Large intestine (tissue), 12 donors: ENCODE measurements around the gene PKN3. TPM values are rescaled to one million over a fixed set of nuclear protein-coding genes. Genes with fewer than 3 reads are reported as not detected.
"Not testable (repeated sequence)": the region's sequence is repeated elsewhere in the genome, so short reads cannot be mapped to it uniquely, and the experiment has no call there.

Experiments
- DNase-seq, 2 donors: peaks; one replicate each; pipeline versions ENCODE4 v3.0.0 to v3.0.0-alpha.2; 2013
- H3K27ac ChIP-seq: one replicate; pipeline ENCODE4 v1.5.1; 2013; ENCODE audit warnings: low read length
- H3K27me3 ChIP-seq: 2 replicates; pipeline ENCODE4 v1.6.1; 2013; ENCODE audit warnings: low read length; ENCODE audit not compliant: control insufficient read depth, insufficient read depth
- H3K36me3 ChIP-seq: 2 replicates; pipeline ENCODE4 v1.6.1; 2013; ENCODE audit warnings: low read length; ENCODE audit not compliant: control insufficient read depth, insufficient read depth
- H3K4me1 ChIP-seq: one replicate; pipeline ENCODE4 v1.6.1; 2013; ENCODE audit warnings: low read length; ENCODE audit not compliant: control insufficient read depth, insufficient read depth
- H3K4me3 ChIP-seq: one replicate; pipeline ENCODE4 v1.5.1; 2013; ENCODE audit warnings: low read length
- H3K9me3 ChIP-seq: one replicate; pipeline ENCODE4 v1.6.1; 2013; ENCODE audit warnings: mild to moderate bottlenecking, low read depth, low read length, moderate library complexity; ENCODE audit not compliant: control insufficient read depth
- WGBS: methylation state at CpG from one replicate; pipeline ENCODE4 v1.1.5; 2013; ENCODE audit warnings: low lambda C conversion rate; ENCODE audit not compliant: insufficient coverage; 5-methylcytosine and 5-hydroxymethylcytosine counted together
- long read RNA-seq, 11 donors: transcript quantifications; one replicate each; lab custom pipeline, GENCODE V29; 2026
- polyA plus RNA-seq: library from polyadenylated mRNA; unstranded; fragments of 120-200 nt; gene quantifications from one replicate; pipeline ENCODE4 v1.2.1, GENCODE V29; 2013

PKN3 gene
- 5.5 TPM for polyA plus RNA-seq
- long read RNA-seq, donor 1: 0 reads
- long read RNA-seq, donor 2, partial matches to known transcripts: 18 of 78 reads
- long read RNA-seq, donor 2, other reads (novel, unspliced or antisense): 58 of 78 reads
- long read RNA-seq, donor 3: 0 reads
- long read RNA-seq, donor 4: 0 reads
- long read RNA-seq, donor 5, partial matches to known transcripts: 5 of 35 reads
- long read RNA-seq, donor 5, other reads (novel, unspliced or antisense): 29 of 35 reads
- long read RNA-seq, donor 6, partial matches to known transcripts: 66 of 67 reads
- long read RNA-seq, donor 6, other reads (novel, unspliced or antisense): 0 of 67 reads
- long read RNA-seq, donor 7, partial matches to known transcripts: 0 of 19 reads
- long read RNA-seq, donor 7, other reads (novel, unspliced or antisense): 19 of 19 reads
- long read RNA-seq, donor 8, partial matches to known transcripts: 130 of 130 reads
- long read RNA-seq, donor 8, other reads (novel, unspliced or antisense): 0 of 130 reads
- long read RNA-seq, donor 9: 0 reads
- long read RNA-seq, donor 10, partial matches to known transcripts: 84 of 126 reads
- long read RNA-seq, donor 10, other reads (novel, unspliced or antisense): 42 of 126 reads
- long read RNA-seq, donor 11, partial matches to known transcripts: 37 of 37 reads
- long read RNA-seq, donor 11, other reads (novel, unspliced or antisense): 0 of 37 reads

DNA sequence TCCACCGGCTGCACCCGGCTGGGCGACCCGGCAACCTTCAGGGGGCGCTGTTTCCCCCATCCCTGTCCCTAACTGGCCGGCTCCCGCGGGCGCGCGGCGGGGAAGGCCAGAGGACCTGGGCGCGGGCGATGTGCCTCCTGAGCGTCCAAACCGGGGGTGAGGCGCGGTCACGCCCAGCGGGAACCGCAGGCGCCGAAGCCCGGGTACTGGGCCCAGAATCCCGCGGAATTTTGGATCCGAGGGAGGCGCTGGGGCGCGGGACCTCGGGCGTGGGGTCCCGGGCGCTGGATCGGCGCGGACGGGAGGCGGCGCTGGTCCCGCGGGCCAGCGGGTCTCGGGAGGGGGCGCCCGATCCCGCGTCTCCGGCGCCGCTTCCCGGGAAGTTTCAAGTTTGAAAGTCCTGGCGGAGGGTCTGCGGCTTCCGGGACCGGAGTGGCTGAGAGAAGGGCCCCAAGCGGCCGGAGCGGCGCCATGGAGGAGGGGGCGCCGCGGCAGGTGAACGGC is at the start of gene PKN3:
Gene PKN3 (plus strand): TSS at position 59 of the 504 bp plus-strand sequence. CDS start 413 bp downstream, at position 472.
- no CpG with 5 or more reads among the region's 65 CpGs for WGBS
- DNase-seq: peak; percentile 73 to 84
- no peaks in the 10 kb centered on the region for H3K9me3 ChIP-seq
- no peaks in the 10 kb centered on the region for H3K27me3 ChIP-seq
- H3K36me3 ChIP-seq: no peaks in the 10 kb centered on the region
- peak within 1 kb of the TSS; percentile 29 for H3K27ac ChIP-seq
- H3K4me1 ChIP-seq: no peaks in the 10 kb centered on the region
- peak within 1 kb of the TSS; percentile 60 for H3K4me3 ChIP-seq

DNA sequence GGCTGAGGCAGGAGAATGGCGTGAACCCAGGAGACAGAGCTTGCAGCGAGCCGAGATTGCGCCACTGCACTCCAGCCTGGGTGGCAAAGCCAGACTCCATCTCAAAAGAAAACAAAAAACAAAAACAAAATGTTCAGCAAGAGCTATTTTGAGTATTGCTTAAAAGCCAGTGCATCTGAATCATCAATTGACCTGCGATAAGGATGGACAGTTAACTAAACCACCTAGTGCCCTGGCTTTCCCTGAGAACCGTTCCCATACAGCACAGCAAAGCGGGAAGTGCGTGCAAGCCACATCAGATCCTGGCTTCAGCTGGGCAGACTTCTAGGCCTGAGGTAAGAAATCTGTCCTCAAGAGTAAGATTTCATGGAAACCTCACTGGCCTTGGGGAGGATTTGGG is 48.4 kb upstream of the PKN3 start:
- Histone ChIP-seq H3K27ac (no peak overlapping the region), H3K9me3 (no peaks in the 10 kb centered on the region), H3K4me3 (no peak overlapping the region), H3K27me3 (no peaks in the 10 kb centered on the region), H3K4me1 (peaks cover 4% of the 10 kb centered on the region), H3K36me3 (no peaks in the 10 kb centered on the region)
- DNase-seq: no peak
- WGBS: no CpG with 5 or more reads among the region's 8 CpGs

DNA sequence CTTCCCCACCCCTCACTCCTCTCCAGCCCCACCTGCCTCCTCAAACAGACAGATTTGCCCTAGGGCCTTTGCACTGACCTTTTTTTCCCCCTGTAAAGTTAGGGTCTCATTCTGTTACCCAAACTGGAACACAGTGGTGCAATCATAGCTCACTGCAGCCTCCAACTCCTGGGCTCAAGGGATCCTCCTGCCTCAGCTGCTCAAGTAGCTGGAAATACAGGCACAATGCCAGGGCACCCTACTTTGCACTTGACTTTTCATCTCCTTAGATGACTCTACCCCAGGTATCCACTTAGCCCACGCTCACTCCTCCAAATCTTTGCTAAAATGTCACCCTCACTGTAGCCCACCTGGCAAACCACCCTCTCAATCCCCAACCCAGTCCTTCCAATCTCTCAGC is 47.8 kb upstream of the PKN3 start:
- no peak for DNase-seq
- H3K27me3 ChIP-seq: no peaks in the 10 kb centered on the region
- no peak overlapping the region for H3K27ac ChIP-seq
- WGBS: 100% methylated on average over 1 of the region's 1 CpG
- H3K36me3 ChIP-seq: no peaks in the 10 kb centered on the region
- no peaks in the 10 kb centered on the region for H3K9me3 ChIP-seq
- H3K4me1 ChIP-seq: peaks cover 4% of the 10 kb centered on the region
- H3K4me3 ChIP-seq: no peak overlapping the region

DNA sequence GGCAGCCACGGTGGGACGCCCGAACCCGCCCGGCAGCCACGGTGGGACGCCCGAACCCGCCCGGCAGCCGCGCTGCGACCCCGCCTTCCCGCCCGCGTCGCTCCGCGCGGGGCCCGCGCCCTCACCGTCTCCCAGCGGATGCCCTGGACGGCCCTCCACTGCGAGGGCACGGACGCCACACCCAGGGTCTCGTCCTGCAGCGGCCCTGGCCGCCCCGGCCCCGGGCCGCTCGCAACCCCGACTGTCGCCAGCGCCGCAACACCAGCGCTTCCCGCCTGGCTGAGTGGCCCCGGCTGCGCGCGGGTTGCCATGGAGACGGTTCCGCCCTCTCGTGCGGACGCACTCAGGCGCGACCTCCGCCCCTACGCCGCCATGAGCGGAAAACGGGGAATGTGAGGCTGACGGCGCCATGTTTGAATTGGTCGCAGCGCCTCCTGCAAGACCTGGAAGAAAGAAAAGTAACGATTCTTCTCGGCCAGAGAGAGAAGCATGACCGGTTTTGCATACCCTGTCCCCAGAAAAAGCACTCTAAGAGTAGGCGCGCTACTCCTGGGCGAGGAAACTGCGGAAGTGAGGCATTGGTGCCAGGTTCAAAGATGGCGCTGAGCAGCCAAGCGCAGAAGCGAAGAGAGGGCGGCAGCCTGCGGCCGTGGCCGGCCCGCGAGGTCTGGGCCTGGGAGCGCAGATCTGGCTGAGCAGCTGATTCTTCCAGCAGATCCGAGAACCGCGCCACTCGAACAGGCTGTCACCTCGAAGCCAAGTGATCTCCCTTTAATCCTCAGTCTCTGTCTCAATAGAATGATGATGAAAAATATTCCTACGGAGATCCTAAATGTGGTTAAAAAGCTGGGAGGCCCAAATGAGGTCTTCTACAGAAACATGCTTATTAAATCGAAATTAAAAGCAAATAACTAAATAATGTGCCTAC is 45.6 kb upstream of the PKN3 start, which contains the start of gene DYNC2I2:
Gene DYNC2I2 (minus strand): TSS at position 432 of the 928 bp plus-strand sequence. CDS start 121 bp downstream, at position 311.
- Histone ChIP-seq H3K27me3 (no peaks in the 10 kb centered on the region), H3K9me3 (no peaks in the 10 kb centered on the region), H3K4me3 (peak within 1 kb of the TSS; percentile 49), H3K27ac (peak within 1 kb of the TSS; percentile 91), H3K4me1 (peaks cover 4% of the 10 kb centered on the region), H3K36me3 (no peaks in the 10 kb centered on the region)
- peak; percentile 95 to 97 for DNase-seq
- 17% methylated on average over 1 of the region's 86 CpGs for WGBS

DNA sequence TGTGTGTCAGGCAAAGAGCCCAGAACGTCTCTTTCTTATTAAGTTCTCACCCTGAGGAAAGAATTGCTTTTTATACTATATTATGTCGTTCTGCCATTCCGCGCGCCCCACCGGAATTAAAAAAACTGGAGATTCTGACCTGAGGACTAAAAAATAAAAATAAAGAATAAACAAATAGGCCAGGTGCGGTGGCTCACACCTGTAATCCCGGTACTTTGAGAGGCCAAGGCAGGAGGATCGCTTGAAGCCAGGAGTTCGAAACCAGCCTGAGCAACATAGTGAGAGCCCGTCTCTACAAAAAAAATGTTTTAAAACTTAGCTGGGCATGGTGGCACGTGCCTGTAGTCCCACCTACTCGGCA is 45.0 kb upstream of the PKN3 start:
- Histone ChIP-seq H3K36me3 (no peaks in the 10 kb centered on the region), H3K9me3 (no peaks in the 10 kb centered on the region), H3K27me3 (no peaks in the 10 kb centered on the region), H3K27ac (peak overlapping the region; percentile 91), H3K4me3 (peak overlapping the region; percentile 49), H3K4me1 (peaks cover 4% of the 10 kb centered on the region)
- 100% methylated on average over 3 of the region's 13 CpGs for WGBS
- DNase-seq: no peak

DNA sequence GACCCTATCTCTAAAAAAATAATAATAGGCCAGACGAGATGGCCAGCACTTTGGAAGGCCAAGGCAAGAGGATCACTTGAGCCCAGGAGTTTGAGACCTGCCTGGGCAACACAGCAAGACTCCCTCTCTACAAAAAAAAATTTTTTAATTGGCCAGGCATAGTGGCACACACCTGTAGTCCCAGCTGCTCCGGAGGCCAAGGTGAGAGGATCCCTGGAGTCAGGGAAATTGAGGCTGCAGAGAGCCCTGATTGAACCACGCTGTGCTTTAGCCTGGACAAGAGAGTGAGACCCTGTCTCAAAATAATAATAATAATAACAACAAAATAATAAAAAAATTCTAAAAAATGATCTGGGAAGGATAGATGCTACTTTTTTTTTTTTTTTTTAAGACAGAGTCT is 44.5 kb upstream of the PKN3 start:
- no peak for DNase-seq
- WGBS: no CpG with 5 or more reads among the region's 3 CpGs
- Histone ChIP-seq H3K9me3 (no peaks in the 10 kb centered on the region), H3K4me1 (peaks cover 4% of the 10 kb centered on the region), H3K36me3 (no peaks in the 10 kb centered on the region), H3K27me3 (no peaks in the 10 kb centered on the region), H3K27ac (no peak overlapping the region), H3K4me3 (no peak overlapping the region)

DNA sequence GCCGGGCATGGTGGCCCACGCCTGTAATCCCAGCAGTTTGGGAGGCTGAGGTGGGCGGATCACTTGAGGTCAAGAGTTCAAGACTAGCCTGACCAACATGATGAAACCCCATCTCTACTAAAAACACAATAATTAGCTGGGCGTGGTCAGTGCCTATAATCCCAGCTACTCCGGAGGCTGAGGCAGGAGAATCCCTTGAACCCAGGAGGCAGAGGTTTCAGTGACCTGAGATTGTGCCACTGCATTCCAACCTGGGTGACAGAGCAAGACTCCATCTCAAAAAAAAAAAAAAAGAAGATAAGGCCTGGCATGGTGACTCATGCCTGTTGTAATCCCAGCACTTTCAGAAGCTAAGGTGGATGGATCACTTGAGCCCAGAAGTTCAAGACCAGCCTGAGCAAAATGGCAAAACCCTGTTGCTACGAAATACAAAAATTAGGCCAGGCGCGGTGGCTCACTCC is 35.8 kb upstream of the PKN3 start:
- no CpG with 5 or more reads among the region's 8 CpGs for WGBS
- not testable (repeated sequence) for H3K4me3 ChIP-seq, H3K9me3 ChIP-seq, H3K4me1 ChIP-seq, H3K36me3 ChIP-seq, H3K27me3 ChIP-seq, H3K27ac ChIP-seq
- peak in 1 of 2 donors; percentile 19 for DNase-seq

DNA sequence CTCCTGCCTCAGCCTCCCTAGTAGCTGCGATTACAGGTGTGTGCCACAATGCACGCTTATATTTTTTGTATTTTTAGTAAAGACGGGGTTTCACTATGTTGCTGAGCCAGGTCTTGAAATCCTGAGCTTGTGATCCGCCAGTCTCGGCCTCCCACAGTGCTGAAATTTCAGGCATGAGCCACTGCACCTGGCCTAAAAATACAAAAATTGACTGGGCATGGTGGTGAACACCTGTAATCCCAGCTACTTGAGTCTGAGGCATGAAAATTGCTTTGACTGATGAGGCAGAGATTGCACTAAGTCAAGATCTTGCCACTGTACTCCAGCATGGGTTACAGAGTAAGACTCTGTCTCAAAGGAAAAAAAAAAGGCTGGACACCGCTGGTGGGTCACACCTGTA is 32.5 kb upstream of the PKN3 start:
- no peaks in the 10 kb centered on the region for H3K9me3 ChIP-seq
- H3K27me3 ChIP-seq: no peaks in the 10 kb centered on the region
- H3K4me1 ChIP-seq: no peaks in the 10 kb centered on the region
- no peaks in the 10 kb centered on the region for H3K36me3 ChIP-seq
- WGBS: no CpG with 5 or more reads among the region's 6 CpGs
- no peak for DNase-seq
- no peak overlapping the region for H3K4me3 ChIP-seq
- H3K27ac ChIP-seq: no peak overlapping the region

DNA sequence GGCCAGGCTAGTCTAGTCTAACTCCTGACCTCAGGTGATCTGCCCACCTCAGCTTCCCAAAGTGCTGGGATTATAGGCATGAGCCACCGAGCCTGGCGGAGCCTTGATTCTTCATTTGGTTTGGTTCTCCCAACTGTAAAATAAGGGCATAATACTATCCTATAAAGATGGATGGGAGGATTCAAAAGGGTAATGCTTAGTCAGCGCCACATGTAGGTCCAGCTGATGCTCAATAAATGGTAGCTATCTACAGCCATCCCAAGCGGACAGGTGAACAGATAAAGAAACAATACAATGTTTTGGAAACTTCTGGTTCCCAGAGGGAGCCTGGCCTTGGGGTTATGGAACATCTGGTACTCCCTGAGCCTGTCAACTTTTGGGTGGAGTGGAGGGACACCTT is 26.9 kb upstream of the PKN3 start:
- peaks cover 7% of the 10 kb centered on the region for H3K4me1 ChIP-seq
- no peak overlapping the region for H3K27ac ChIP-seq
- H3K9me3 ChIP-seq: no peaks in the 10 kb centered on the region
- H3K4me3 ChIP-seq: no peak overlapping the region
- no peak for DNase-seq
- no CpG with 5 or more reads among the region's 4 CpGs for WGBS
- no peaks in the 10 kb centered on the region for H3K27me3 ChIP-seq
- no peaks in the 10 kb centered on the region for H3K36me3 ChIP-seq

DNA sequence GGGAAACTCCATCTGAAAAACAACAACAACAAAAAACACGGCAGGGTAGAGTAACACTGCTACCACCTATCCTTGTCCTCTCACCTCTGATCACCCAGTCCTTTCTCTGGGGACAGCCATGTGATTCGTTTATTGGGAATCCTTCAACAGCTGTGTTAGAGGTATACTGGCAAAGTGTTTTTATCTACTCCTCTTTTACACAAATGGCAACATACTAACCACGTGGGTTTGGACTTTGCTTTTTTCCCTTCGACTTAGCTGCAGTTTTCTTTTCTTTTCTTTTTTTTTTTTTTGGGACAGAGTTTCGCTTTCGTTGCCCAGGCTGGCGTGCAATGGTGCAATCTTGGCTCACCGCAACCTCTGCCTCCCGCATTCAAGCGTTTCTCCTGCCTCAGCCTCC is 24.5 kb upstream of the PKN3 start:
- peak; percentile 75 to 87 for DNase-seq
- Histone ChIP-seq H3K27me3 (no peaks in the 10 kb centered on the region), H3K4me3 (no peak overlapping the region), H3K4me1 (peaks cover 7% of the 10 kb centered on the region), H3K27ac (peak overlapping the region; percentile 54), H3K36me3 (no peaks in the 10 kb centered on the region), H3K9me3 (no peaks in the 10 kb centered on the region)
- WGBS: 37% methylated on average over 4 of the region's 10 CpGs
